ENCODE results near the gene FANCM. TPM values are rescaled to one million over a fixed set of nuclear protein-coding genes. Genes with fewer than 3 reads are reported as not detected.

FANCM gene
- total RNA-seq, 4 donors from 2014 or later = 0.75 to 6.2 (median 4.5) TPM

GRCh38 chr14:45104561-45104960, 31.2 kb upstream of the FANCM start:
- Histone ChIP-seq H3K4me1 (peaks cover 0 to 13% (median 6%) of the 10 kb centered on the region in 4 donors), H3K27me3 (no peaks in the 10 kb centered on the region), H3K36me3 (peaks cover 0 to 70% (median 16%) of the 10 kb centered on the region in 4 donors), H3K4me3 (no peak overlapping the region), H3K9me3 (no peaks in the 10 kb centered on the region), H3K27ac (peak overlapping the region in 1 of 4 donors; percentile 16)
- TF ChIP-seq POLR2A (IDR thresholded peaks at IDR 0.05) = no peak
- TF ChIP-seq EP300 (IDR thresholded peaks at IDR 0.05; ENCODE audit: low read depth) = no peak
- no peak for TF ChIP-seq POLR2AphosphoS5 (IDR thresholded peaks at IDR 0.05)
- TF ChIP-seq CTCF (IDR thresholded peaks at IDR 0.05) = no peak
- WGBS, 2 donors (ENCODE audit: low coverage in 1 of 2) = 86 to 90% methylated on average over 1 of the region's 1 CpG
- no peak for DNase-seq
- intact Hi-C loops (cut with DNase I; ENCODE audit: low total_unique reads) (no loop called here), in situ Hi-C loops (cut with MboI; ENCODE audit: low pct_ligation_motif_present in 1 of 4, low pct_unique_long_range_greater_than_20kb in 1 of 4, low sequenced_read_pairs in 3 of 4) (no loop called here)

GRCh38 chr14:45112896-45113781, 22.6 kb upstream of the FANCM start:
- in situ Hi-C loops (cut with MboI; ENCODE audit: low pct_ligation_motif_present in 1 of 4, low pct_unique_long_range_greater_than_20kb in 1 of 4, low sequenced_read_pairs in 3 of 4) (no loop called here), intact Hi-C loops (cut with DNase I; ENCODE audit: low total_unique reads) (no loop called here)
- DNase-seq = no peak
- TF ChIP-seq EP300 (IDR thresholded peaks at IDR 0.05; ENCODE audit: low read depth) (no peak), CTCF (IDR thresholded peaks at IDR 0.05) (no peak), POLR2AphosphoS5 (IDR thresholded peaks at IDR 0.05) (no peak), POLR2A (IDR thresholded peaks at IDR 0.05) (no peak)
- Histone ChIP-seq H3K36me3 (peaks cover 0 to 69% (median 31%) of the 10 kb centered on the region in 4 donors), H3K4me3 (no peak overlapping the region), H3K27ac (no peak overlapping the region), H3K27me3 (no peaks in the 10 kb centered on the region), H3K4me1 (no peaks in the 10 kb centered on the region), H3K9me3 (no peaks in the 10 kb centered on the region)
- 77 to 81% methylated on average over 6 of the region's 6 CpGs for WGBS, 2 donors (ENCODE audit: low coverage in 1 of 2)

GRCh38 chr14:45114327-45114726, 21.4 kb upstream of the FANCM start:
- H3K4me1 ChIP-seq = no peaks in the 10 kb centered on the region
- WGBS, 2 donors (ENCODE audit: low coverage in 1 of 2) = 74% methylated on average over 3 of the region's 3 CpGs
- in situ Hi-C loops (cut with MboI; ENCODE audit: low pct_ligation_motif_present in 1 of 4, low pct_unique_long_range_greater_than_20kb in 1 of 4, low sequenced_read_pairs in 3 of 4) = no loop called here
- no peaks in the 10 kb centered on the region for H3K9me3 ChIP-seq
- DNase-seq = no peak
- intact Hi-C loops (cut with DNase I; ENCODE audit: low total_unique reads) = no loop called here
- TF ChIP-seq POLR2A (IDR thresholded peaks at IDR 0.05) (no peak), POLR2AphosphoS5 (IDR thresholded peaks at IDR 0.05) (no peak), CTCF (IDR thresholded peaks at IDR 0.05) (no peak), EP300 (IDR thresholded peaks at IDR 0.05; ENCODE audit: low read depth) (no peak)
- peaks cover 0 to 67% (median 31%) of the 10 kb centered on the region in 4 donors for H3K36me3 ChIP-seq
- H3K27ac ChIP-seq = no peak overlapping the region
- no peaks in the 10 kb centered on the region for H3K27me3 ChIP-seq
- H3K4me3 ChIP-seq = no peak overlapping the region

- Histone ChIP-seq H3K36me3 (peaks cover 0 to 85% (median 30%) of the 10 kb centered on the region in 4 donors), H3K4me3 (no peak overlapping the region), H3K4me1 (no peaks in the 10 kb centered on the region), H3K9me3 (no peaks in the 10 kb centered on the region), H3K27ac (no peak overlapping the region), H3K27me3 (no peaks in the 10 kb centered on the region)
- intact Hi-C loops (cut with DNase I; ENCODE audit: low total_unique reads) (no loop called here), in situ Hi-C loops (cut with MboI; ENCODE audit: low pct_ligation_motif_present in 1 of 4, low pct_unique_long_range_greater_than_20kb in 1 of 4, low sequenced_read_pairs in 3 of 4) (no loop called here)
- WGBS, 2 donors (ENCODE audit: low coverage in 1 of 2) = 84 to 89% methylated on average over 6 of the region's 6 CpGs
- TF ChIP-seq EP300 (IDR thresholded peaks at IDR 0.05; ENCODE audit: low read depth) = no peak
- DNase-seq = no peak
These were observed 17.1 kb upstream of the FANCM start for GRCh38 chr14:45118594-45118993.
